HG02623 (cell line): ENCODE measurements around the gene ASIC2.

Experiments
- ATAC-seq: cut with Tn5 transposase; IDR thresholded peaks from one replicate; pipeline ENCODE4 v1.9.1; 2021; ENCODE audit warnings: moderate library complexity; ENCODE audit not compliant: unreplicated experiment

The ASIC2 gene

GRCh38 chr17:33079201-33079600 is 213.9 kb downstream of the ASIC2 start:
- no peak for ATAC-seq

- ATAC-seq: no peak
These were observed 216.1 kb downstream of the ASIC2 start for GRCh38 chr17:33076979-33077378.

- no peak for ATAC-seq
These were observed 219.7 kb downstream of the ASIC2 start for GRCh38 chr17:33073416-33073815.

GRCh38 chr17:33072421-33073161 is 220.5 kb downstream of the ASIC2 start:
- no peak for ATAC-seq

GRCh38 chr17:33071656-33072055 is 221.4 kb downstream of the ASIC2 start:
- ATAC-seq: no peak

GRCh38 chr17:33057564-33057963 is 235.5 kb downstream of the ASIC2 start:
- no peak for ATAC-seq

- no peak for ATAC-seq
These were observed 236.5 kb downstream of the ASIC2 start for GRCh38 chr17:33056399-33057146.

GRCh38 chr17:33055746-33056145 is 237.3 kb downstream of the ASIC2 start:
- no peak for ATAC-seq

- no peak for ATAC-seq
These were observed 237.9 kb downstream of the ASIC2 start for GRCh38 chr17:33055171-33055611.

- no peak for ATAC-seq
These were observed 238.7 kb downstream of the ASIC2 start for GRCh38 chr17:33054412-33054811.

- ATAC-seq: no peak
These were observed 239.4 kb downstream of the ASIC2 start for GRCh38 chr17:33053676-33054075.

GRCh38 chr17:33052856-33053255 is 240.2 kb downstream of the ASIC2 start:
- ATAC-seq: no peak

- no peak for ATAC-seq
These were observed 242.4 kb downstream of the ASIC2 start for GRCh38 chr17:33050611-33051140.

- no peak for ATAC-seq
These were observed 243.2 kb downstream of the ASIC2 start for GRCh38 chr17:33049781-33050414.

- no peak for ATAC-seq
These were observed 246.5 kb downstream of the ASIC2 start for GRCh38 chr17:33046361-33047255.

- ATAC-seq: no peak
These were observed 247.9 kb downstream of the ASIC2 start for GRCh38 chr17:33045216-33045615.

- ATAC-seq: no peak
These were observed 248.3 kb downstream of the ASIC2 start for GRCh38 chr17:33044771-33045170.

GRCh38 chr17:33040461-33040860 is 252.6 kb downstream of the ASIC2 start:
- ATAC-seq: no peak

GRCh38 chr17:33039874-33040273 is 253.2 kb downstream of the ASIC2 start:
- ATAC-seq: no peak

- no peak for ATAC-seq
These were observed 254.4 kb downstream of the ASIC2 start for GRCh38 chr17:33038740-33039139.

GRCh38 chr17:33033176-33033575 is 259.9 kb downstream of the ASIC2 start:
- no peak for ATAC-seq
